Esophagus muscularis mucosa (tissue), 4 donors: Measurements from ENCODE around the gene NDUFS7. TPM values are rescaled to one million over a fixed set of nuclear protein-coding genes. Genes with fewer than 3 reads are reported as not detected.

Experiments used
- DNase-seq: peaks from one replicate; pipeline ENCODE4 v3.0.0-alpha.2; 2017; ENCODE audit errors: extremely low spot score
- H3K27ac ChIP-seq, 4 donors: fragments of 200-600 bp; sonication (generic); replicated peaks in 1 of 4; 1 replicate in 3 of 4; 2 replicates in 1 of 4; pipeline ENCODE4 v1.5.1; 2016 to 2019; ENCODE audit warnings: mild to moderate bottlenecking in 1 of 4
- H3K27me3 ChIP-seq, 4 donors: fragments of 200-600 bp; sonication (generic); one replicate each; pipeline versions ENCODE4 v1.5.1 to v1.6.0; 2016 to 2019
- H3K36me3 ChIP-seq, 4 donors: fragments of 200-600 bp; sonication (generic); one replicate each; pipeline ENCODE4 v1.5.1; 2016 to 2019
- H3K4me1 ChIP-seq, 4 donors: fragments of 200-600 bp; sonication (generic); one replicate each; pipeline ENCODE4 v1.5.1; 2016 to 2019
- H3K4me3 ChIP-seq, 4 donors: fragments of 200-600 bp; sonication (generic); 1 replicate in 2 of 4; 2 replicates in 2 of 4; pipeline ENCODE4 v1.5.1; 2016 to 2019; ENCODE audit warnings: mild to moderate bottlenecking in 4 of 4, moderate library complexity in 1 of 4
- H3K9me3 ChIP-seq, 4 donors: fragments of 200-600 bp; sonication (generic); 1 replicate in 3 of 4; 2 replicates in 1 of 4; pipeline ENCODE4 v1.5.1; 2016 to 2019
- CTCF ChIP-seq, 3 experiments: fragments of 200-600 bp in 2 of 3; fragments of 450-650 bp in 1 of 3; sonication (generic) in 2 of 3; IDR thresholded peaks; one replicate each; pipeline ENCODE4 v1.5.1; 2017 to 2019; ENCODE audit warnings: antibody characterized with exemption in 3 of 3, mild to moderate bottlenecking in 2 of 3, moderate library complexity in 1 of 3
- EP300 ChIP-seq: sonication (generic); formaldehyde crosslinking; IDR thresholded peaks from one replicate; pipeline ENCODE4 v1.6.1; 2017; ENCODE audit warnings: antibody characterized with exemption
- POLR2A ChIP-seq: fragments of 450-650 bp; IDR thresholded peaks from one replicate; pipeline ENCODE4 v1.6.1; 2017; ENCODE audit warnings: antibody characterized with exemption, moderate library complexity, mild to moderate bottlenecking, low read depth
- POLR2AphosphoS5 ChIP-seq, 2 donors: sonication (generic); formaldehyde crosslinking; IDR thresholded peaks; one replicate each; pipeline ENCODE4 v1.6.1; 2017; ENCODE audit warnings: antibody characterized with exemption in 2 of 2
- WGBS: methylation state at CpG from one replicate; pipeline ENCODE4 v1.1.5; 2018; 5-methylcytosine and 5-hydroxymethylcytosine counted together
- intact Hi-C: fragments of 100-400 bp; cut with DNase I; formaldehyde crosslinking; loops from one replicate; pipeline ENCODE4 v1.15.1; 2023
- total RNA-seq, 4 donors: library from RNA; depleted of rRNA; stranded (reverse); fragments of >200 nt; gene quantifications; one replicate each; pipeline versions ENCODE4 v1.1.0 to v1.2.1, GENCODE V29; 2016

Gene NDUFS7
- total RNA-seq, 4 donors from 2014 or later, result 85.6 to 110 (median 89.4) TPM

- Histone ChIP-seq H3K4me1 (peaks cover 23 to 28% (median 25%) of the 10 kb centered on the region in 4 donors), H3K27me3 (no peaks in the 10 kb centered on the region), H3K36me3 (peaks cover 21 to 92% (median 87%) of the 10 kb centered on the region in 4 donors), H3K27ac (no peak overlapping the region), H3K9me3 (no peaks in the 10 kb centered on the region), H3K4me3 (no peak overlapping the region)
- WGBS, result 86% methylated on average over 10 of the region's 10 CpGs
- intact Hi-C loops, result no loop called here
- no peak for DNase-seq
- TF ChIP-seq POLR2AphosphoS5 (IDR thresholded peaks at IDR 0.05) (no peak), POLR2A (no peak), CTCF (IDR thresholded peaks at IDR 0.05) (no peak), EP300 (no peak)
Measured at GRCh38 chr19:1363599-1363998, 20.1 kb upstream of the NDUFS7 start.

- Histone ChIP-seq H3K4me3 (no peak overlapping the region), H3K27ac (no peak overlapping the region), H3K4me1 (peaks cover 23 to 28% (median 25%) of the 10 kb centered on the region in 4 donors), H3K9me3 (no peaks in the 10 kb centered on the region), H3K27me3 (no peaks in the 10 kb centered on the region), H3K36me3 (peaks cover 22 to 92% (median 87%) of the 10 kb centered on the region in 4 donors)
- TF ChIP-seq POLR2AphosphoS5 (IDR thresholded peaks at IDR 0.05) (no peak), CTCF (IDR thresholded peaks at IDR 0.05) (peak in 1 of 3 experiments; percentile 7)
- DNase-seq, result no peak
- intact Hi-C loops, result no loop called here
- WGBS, result 75% methylated on average over 15 of the region's 15 CpGs
Measured at GRCh38 chr19:1364070-1364704, 19.5 kb upstream of the NDUFS7 start.

GRCh38 chr19:1365319-1366269 is 18.1 kb upstream of the NDUFS7 start:
- Histone ChIP-seq H3K4me1 (peaks cover 18 to 21% (median 20%) of the 10 kb centered on the region in 4 donors), H3K27me3 (no peaks in the 10 kb centered on the region), H3K27ac (no peak overlapping the region), H3K4me3 (no peak overlapping the region), H3K36me3 (peaks cover 35 to 92% (median 88%) of the 10 kb centered on the region in 4 donors), H3K9me3 (no peaks in the 10 kb centered on the region)
- WGBS, result 87% methylated on average over 36 of the region's 37 CpGs
- no peak for DNase-seq
- intact Hi-C loops, result no loop called here
- TF ChIP-seq EP300 (no peak), CTCF (IDR thresholded peaks at IDR 0.05) (no peak), POLR2A (no peak), POLR2AphosphoS5 (IDR thresholded peaks at IDR 0.05) (no peak)

GRCh38 chr19:1366296-1366695 is 17.4 kb upstream of the NDUFS7 start:
- Histone ChIP-seq H3K4me1 (peaks cover 11 to 14% (median 13%) of the 10 kb centered on the region in 4 donors), H3K27ac (no peak overlapping the region), H3K4me3 (no peak overlapping the region), H3K36me3 (peaks cover 42 to 98% (median 90%) of the 10 kb centered on the region in 4 donors), H3K27me3 (no peaks in the 10 kb centered on the region), H3K9me3 (no peaks in the 10 kb centered on the region)
- intact Hi-C loops, result no loop called here
- 89% methylated on average over 10 of the region's 10 CpGs for WGBS
- no peak for DNase-seq
- TF ChIP-seq CTCF (IDR thresholded peaks at IDR 0.05) (no peak), EP300 (no peak), POLR2A (no peak), POLR2AphosphoS5 (IDR thresholded peaks at IDR 0.05) (no peak)
